ENCODE results near the gene LSM5. TPM values are rescaled to one million over a fixed set of nuclear protein-coding genes. Genes with fewer than 3 reads are reported as not detected.
A peak's percentile ranks its signal among the peaks of the same experiment; 100 is the strongest.

The LSM5 gene
- total RNA-seq, 6 experiments from 2014 or later = 46.7 to 64.4 (median 61.4) TPM

GRCh38 chr7:32516551-32517100 is 26.4 kb upstream of the LSM5 start:
- DNase-seq = no peak
- peaks cover 17% of the 10 kb centered on the region for H3K4me1 Mint-ChIP-seq (ENCODE audit: low read depth)
- peaks cover 58% of the 10 kb centered on the region for H3K9me3 Mint-ChIP-seq
- no peak overlapping the region for H3K27ac Mint-ChIP-seq
- no peak for TF ChIP-seq CTCF (IDR thresholded peaks at IDR 0.05)
- H3K27me3 Mint-ChIP-seq (ENCODE audit: insufficient read depth) = no peaks in the 10 kb centered on the region
- peaks cover 84% of the 10 kb centered on the region for H3K36me3 Mint-ChIP-seq (ENCODE audit: low read depth)
- H3K4me3 Mint-ChIP-seq = no peak overlapping the region

- no peak for DNase-seq
- Mint-ChIP-seq H3K36me3 (ENCODE audit: low read depth) (peaks cover 82% of the 10 kb centered on the region), H3K27me3 (ENCODE audit: insufficient read depth) (no peaks in the 10 kb centered on the region; the same call in 1 of the 2 replicates), H3K9me3 (peaks cover 52% of the 10 kb centered on the region), H3K4me3 (no peak overlapping the region), H3K27ac (peak overlapping the region; percentile 49), H3K4me1 (ENCODE audit: low read depth) (peaks cover 23% of the 10 kb centered on the region)
- TF ChIP-seq CTCF (IDR thresholded peaks at IDR 0.05) = no peak
Observed at GRCh38 chr7:32515890-32516550, 25.8 kb upstream of the LSM5 start.

DNA sequence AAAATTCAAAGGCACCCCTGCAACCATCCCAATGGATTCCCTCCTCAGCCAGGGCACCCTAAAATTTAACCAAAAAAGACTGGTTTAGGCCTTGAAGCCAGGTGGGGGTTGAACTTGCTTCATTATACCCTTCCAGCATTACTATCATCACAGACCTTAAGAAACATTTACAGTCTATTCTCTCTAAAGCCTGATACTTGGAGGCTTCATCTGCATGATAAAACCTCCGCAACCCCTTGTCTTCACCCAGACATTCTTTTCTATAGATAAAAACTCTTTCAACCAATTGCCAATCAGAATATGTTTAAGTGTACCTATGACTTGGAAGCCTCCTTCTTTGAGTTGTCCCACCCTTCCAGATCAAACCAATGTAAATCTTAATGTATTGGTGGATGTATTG is 23.0 kb upstream of the LSM5 start:
- H3K36me3 Mint-ChIP-seq (ENCODE audit: low read depth) = peaks cover 84% of the 10 kb centered on the region

GRCh38 chr7:32511791-32512190 is 21.6 kb upstream of the LSM5 start:
- no peak for TF ChIP-seq CTCF (IDR thresholded peaks at IDR 0.05)
- H3K4me3 Mint-ChIP-seq = no peak overlapping the region
- H3K4me1 Mint-ChIP-seq (ENCODE audit: low read depth) = peaks cover 34% of the 10 kb centered on the region
- H3K36me3 Mint-ChIP-seq (ENCODE audit: low read depth) = peaks cover 78% of the 10 kb centered on the region
- no peaks in the 10 kb centered on the region; the same call in 1 of the 2 replicates for H3K27me3 Mint-ChIP-seq (ENCODE audit: insufficient read depth)
- peaks cover 17% of the 10 kb centered on the region for H3K9me3 Mint-ChIP-seq
- DNase-seq = no peak
- peak overlapping the region; percentile 40; the same call in 1 of the 2 replicates for H3K27ac Mint-ChIP-seq

More for the DNA sequence above, 23.0 kb upstream of the LSM5 start:
- no peak overlapping the region for H3K27ac Mint-ChIP-seq
- TF ChIP-seq CTCF (IDR thresholded peaks at IDR 0.05) = no peak
- peaks cover 27% of the 10 kb centered on the region for H3K9me3 Mint-ChIP-seq
- H3K4me3 Mint-ChIP-seq = no peak overlapping the region
- no peak for DNase-seq
- no peaks in the 10 kb centered on the region; the same call in 1 of the 2 replicates for H3K27me3 Mint-ChIP-seq (ENCODE audit: insufficient read depth)
- peaks cover 23% of the 10 kb centered on the region for H3K4me1 Mint-ChIP-seq (ENCODE audit: low read depth)

GRCh38 chr7:32507414-32507813 is 17.2 kb upstream of the LSM5 start:
- Mint-ChIP-seq H3K4me1 (ENCODE audit: low read depth) (peaks cover 47% of the 10 kb centered on the region), H3K4me3 (no peak overlapping the region), H3K36me3 (ENCODE audit: low read depth) (peaks cover 38% of the 10 kb centered on the region), H3K27ac (peak overlapping the region; percentile 50; the same call in 1 of the 2 replicates), H3K27me3 (ENCODE audit: insufficient read depth) (no peaks in the 10 kb centered on the region; the same call in 1 of the 2 replicates), H3K9me3 (no peaks in the 10 kb centered on the region)
- TF ChIP-seq CTCF (IDR thresholded peaks at IDR 0.05) = no peak
- DNase-seq = no peak

Data from HFFc6 (cell line).